HG03520 (cell line): ENCODE results near the gene ERBB4.
"Not testable (repeated sequence)": the region's sequence is repeated elsewhere in the genome, so short reads cannot be mapped to it uniquely, and the experiment has no call there.

Experiments used
- ATAC-seq: cut with Tn5 transposase; IDR thresholded peaks from one replicate; pipeline ENCODE4 v1.9.1; 2021; ENCODE audit warnings: mild to moderate bottlenecking, moderate library complexity; ENCODE audit not compliant: unreplicated experiment

Gene ERBB4

GRCh38 chr2:212299943-212300342, 238.7 kb downstream of the ERBB4 start:
- no peak for ATAC-seq

- ATAC-seq = no peak
These were observed 239.3 kb downstream of the ERBB4 start for GRCh38 chr2:212299333-212299732.

- no peak for ATAC-seq
These were observed 243.0 kb downstream of the ERBB4 start for GRCh38 chr2:212295571-212295970.

- ATAC-seq = no peak
These were observed 243.8 kb downstream of the ERBB4 start for GRCh38 chr2:212294816-212295215.

- no peak for ATAC-seq
These were observed 249.3 kb downstream of the ERBB4 start for GRCh38 chr2:212289301-212289700.

- no peak for ATAC-seq
These were observed 250.3 kb downstream of the ERBB4 start for GRCh38 chr2:212288308-212288707.

GRCh38 chr2:212284166-212284565, 254.4 kb downstream of the ERBB4 start:
- no peak for ATAC-seq

GRCh38 chr2:212282671-212283261, 255.8 kb downstream of the ERBB4 start:
- ATAC-seq = no peak

- ATAC-seq = no peak
These were observed 261.8 kb downstream of the ERBB4 start for GRCh38 chr2:212276813-212277212.

GRCh38 chr2:212274215-212274614, 264.4 kb downstream of the ERBB4 start:
- no peak for ATAC-seq

GRCh38 chr2:212271583-212271982, 267.0 kb downstream of the ERBB4 start:
- ATAC-seq = no peak

- no peak for ATAC-seq
These were observed 269.6 kb downstream of the ERBB4 start for GRCh38 chr2:212269005-212269404.

- ATAC-seq = no peak
These were observed 272.3 kb downstream of the ERBB4 start for GRCh38 chr2:212266297-212266696.

- no peak for ATAC-seq
These were observed 272.8 kb downstream of the ERBB4 start for GRCh38 chr2:212265777-212266176.

- no peak for ATAC-seq
These were observed 274.4 kb downstream of the ERBB4 start for GRCh38 chr2:212264187-212264586.

- ATAC-seq = no peak
These were observed 279.4 kb downstream of the ERBB4 start for GRCh38 chr2:212259226-212259625.

- no peak for ATAC-seq
These were observed 284.3 kb downstream of the ERBB4 start for GRCh38 chr2:212254339-212254738.

- no peak for ATAC-seq
These were observed 289.2 kb downstream of the ERBB4 start for GRCh38 chr2:212249451-212249850.

GRCh38 chr2:212245880-212246279, 292.7 kb downstream of the ERBB4 start:
- no peak for ATAC-seq

GRCh38 chr2:212242724-212243123, 295.9 kb downstream of the ERBB4 start:
- ATAC-seq = no peak

- ATAC-seq = not testable (repeated sequence)
These were observed 300.4 kb downstream of the ERBB4 start for GRCh38 chr2:212238152-212238551.

GRCh38 chr2:212237350-212238095, 301.1 kb downstream of the ERBB4 start:
- ATAC-seq = no peak

- no peak for ATAC-seq
These were observed 309.8 kb downstream of the ERBB4 start for GRCh38 chr2:212228743-212229171.
